B cell (primary cell): Measurements from ENCODE around the gene RFWD3. TPM values are rescaled to one million over a fixed set of nuclear protein-coding genes. Genes with fewer than 3 reads are reported as not detected.
"Not testable (repeated sequence)": the region's sequence is repeated elsewhere in the genome, so short reads cannot be mapped to it uniquely, and the experiment has no call there.

Experiments used
- ATAC-seq: fragments of 200-7000 bp; cut with Tn5 transposase; one replicate; pipeline ENCODE4 v1.10.0; 2021; ENCODE audit warnings: low read depth, mild to moderate bottlenecking, moderate number of reproducible peaks, moderate library complexity
- CTCF ChIA-PET: fragments of 350-600 bp; sonication (Branson Sonifier 250); formaldehyde crosslinking; loops from one replicate; lab custom pipeline; 2021; ENCODE audit warnings: antibody characterized with exemption, inconsistent platforms; lab: Charles Lee
- POLR2A ChIA-PET: fragments of 350-600 bp; sonication (Branson Sonifier 250); formaldehyde crosslinking; loops from one replicate; lab custom pipeline; 2021; ENCODE audit warnings: antibody characterized with exemption; lab: Charles Lee
- DNase-seq: peaks from one replicate; pipeline ENCODE4 v3.0.0; 2013
- H2AFZ ChIP-seq: 2 replicates; pipeline ENCODE4 v1.6.1; 2012; ENCODE audit warnings: mild to moderate bottlenecking, low read depth, low read length; ENCODE audit not compliant: insufficient read depth, poor library complexity, severe bottlenecking
- H3K27ac ChIP-seq, 2 donors: 1 replicate in 1 of 2; 2 replicates in 1 of 2; pipeline ENCODE4 v1.5.1; 2012 to 2013; ENCODE audit warnings: low read length in 2 of 2, mild to moderate bottlenecking in 2 of 2, moderate library complexity in 1 of 2
- H3K27me3 ChIP-seq, 4 experiments: fragments of 200-600 bp in 1 of 4; sonication (generic) in 1 of 4; replicated peaks in 1 of 4; 1 replicate in 2 of 4; 2 replicates in 2 of 4; pipeline versions ENCODE4 v1.6.1 to v1.7.0; 2013 to 2016; ENCODE audit warnings: low read length in 3 of 4, mild to moderate bottlenecking in 2 of 4, mixed read lengths in 1 of 4, moderate library complexity in 1 of 4; ENCODE audit not compliant: insufficient read depth in 4 of 4, control insufficient read depth in 3 of 4; ENCODE audit errors: control extremely low read depth in 1 of 4
- H3K36me3 ChIP-seq, 2 experiments: replicated peaks in 1 of 2; 1 replicate in 1 of 2; 2 replicates in 1 of 2; pipeline versions ENCODE4 v1.6.1 to v1.7.1; 2013; ENCODE audit warnings: low read length in 1 of 2; ENCODE audit not compliant: insufficient read depth in 2 of 2, control insufficient read depth in 1 of 2; ENCODE audit errors: control extremely low read depth in 1 of 2, extremely low read depth in 1 of 2
- H3K4me1 ChIP-seq, 2 donors: fragments of 200-600 bp in 1 of 2; sonication (generic) in 1 of 2; 1 replicate in 1 of 2; 2 replicates in 1 of 2; pipeline versions ENCODE4 v1.5.1 to v1.6.1; 2013 to 2017; ENCODE audit warnings: low read length in 2 of 2; ENCODE audit not compliant: control insufficient read depth in 2 of 2, insufficient read depth in 2 of 2
- H3K4me2 ChIP-seq: replicated peaks from 2 replicates; pipeline ENCODE3; 2012; ENCODE audit warnings: mild to moderate bottlenecking, low read depth, low read length; ENCODE audit not compliant: poor library complexity, severe bottlenecking
- H3K4me3 ChIP-seq, 5 experiments: fragments of 200-600 bp in 1 of 5; sonication (generic) in 1 of 5; 1 replicate in 3 of 5; 2 replicates in 2 of 5; pipeline versions ENCODE4 v1.5.1 to v1.7.0; 2011 to 2016; ENCODE audit warnings: low read length in 4 of 5, mild to moderate bottlenecking in 4 of 5, low read depth in 2 of 5, control low read depth in 1 of 5, moderate library complexity in 1 of 5; ENCODE audit not compliant: insufficient read depth in 1 of 5; ENCODE audit errors: control extremely low read depth in 1 of 5, extremely low read depth in 1 of 5
- H3K79me2 ChIP-seq: fragments of 200-600 bp; sonication (generic); one replicate; pipeline ENCODE4 v1.6.0; 2016; ENCODE audit warnings: low read length; ENCODE audit not compliant: control insufficient read depth, insufficient read depth
- H3K9ac ChIP-seq: fragments of 200-600 bp; sonication (generic); 2 replicates; pipeline ENCODE4 v1.6.1; 2017; ENCODE audit warnings: mild to moderate bottlenecking, low read length, moderate library complexity
- H3K9me3 ChIP-seq, 3 donors: one replicate each; pipeline versions ENCODE4 v1.6.1 to v1.7.1; 2013; ENCODE audit warnings: low read length in 2 of 3; ENCODE audit not compliant: control insufficient read depth in 2 of 3, insufficient read depth in 1 of 3; ENCODE audit errors: control extremely low read depth in 1 of 3
- H4K20me1 ChIP-seq: 2 replicates; pipeline ENCODE4 v1.6.0; 2012; ENCODE audit warnings: mild to moderate bottlenecking, low read length; ENCODE audit not compliant: insufficient read depth, control insufficient read depth, poor library complexity, severe bottlenecking
- H3K27ac Mint-ChIP-seq: one replicate; pipeline ENCODE4 v1.8.0; 2021; ENCODE audit warnings: mixed read lengths
- H3K27me3 Mint-ChIP-seq: one replicate; pipeline ENCODE4 v1.8.0; 2021; ENCODE audit warnings: mixed read lengths
- H3K4me1 Mint-ChIP-seq: one replicate; pipeline ENCODE4 v1.8.0; 2021; ENCODE audit warnings: mixed read lengths
- H3K4me3 Mint-ChIP-seq: one replicate; pipeline ENCODE4 v1.8.0; 2021; ENCODE audit warnings: mixed read lengths
- H3K9me3 Mint-ChIP-seq: one replicate; pipeline ENCODE4 v1.8.0; 2022; ENCODE audit warnings: mixed read lengths; ENCODE audit not compliant: insufficient read depth
- EZH2 ChIP-seq: IDR thresholded peaks from 2 replicates; pipeline ENCODE4 v1.6.1; 2012; ENCODE audit warnings: borderline replicate concordance, low read depth, mild to moderate bottlenecking, moderate library complexity, low read length; ENCODE audit not compliant: insufficient read depth, poor library complexity, severe bottlenecking
- WGBS: methylation state at CpG from one replicate; pipeline ENCODE4 v1.1.5; 2013; ENCODE audit warnings: missing lambda C conversion rate; ENCODE audit not compliant: insufficient coverage; 5-methylcytosine and 5-hydroxymethylcytosine counted together
- intact Hi-C: fragments of 100-400 bp; cut with micrococcal nuclease; formaldehyde crosslinking; loops from one replicate; pipeline ENCODE4 v1.10.0; 2022
- polyA plus RNA-seq: library from polyadenylated mRNA; depleted of rRNA; stranded (reverse); fragments of >200 nt; gene quantifications from 2 replicates; pipeline ENCODE4 v1.2.3, GENCODE V29; 2012
- total RNA-seq, 2 donors: library from RNA; stranded (reverse); fragments of 120-200 nt in 1 of 2; gene quantifications; 1 replicate in 1 of 2; 2 replicates in 1 of 2; pipeline versions ENCODE4 v1.2.3 to v1.2.4, GENCODE V29; 2013 to 2022
- TF ChIP-seq, protein P1 (sequence below): fragments of 200-600 bp; IDR thresholded peaks from one replicate; pipeline ENCODE4 v1.8.0; 2022; ENCODE audit warnings: antibody characterized with exemption, mild to moderate bottlenecking

RFWD3 gene
- total and polyA plus RNA-seq, 2 donors (not counting 1 experiment from before 2014, with no cell fraction given) = 19.7 to 63.3 TPM

DNA sequence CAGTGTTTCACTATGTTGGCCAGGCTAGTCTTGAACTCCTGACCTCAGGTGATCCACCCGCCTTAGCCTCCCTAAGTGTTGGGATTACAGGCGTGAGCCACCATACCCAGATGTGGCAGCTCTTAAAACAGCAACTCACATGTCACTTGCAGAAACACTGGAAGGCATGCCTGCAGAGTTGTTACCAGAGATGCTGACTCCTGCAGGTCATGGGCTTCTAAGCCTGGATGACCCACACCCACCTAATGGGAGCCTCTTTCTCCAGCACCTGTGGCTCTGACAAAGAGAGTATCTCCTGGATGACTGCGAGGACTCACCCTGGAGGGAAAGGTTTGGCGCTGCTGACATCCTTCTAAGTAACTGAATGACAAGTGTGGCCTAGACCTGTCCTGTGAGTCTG is 11.2 kb upstream of the RFWD3 start:
- ATAC-seq = no peak
- peaks cover 2% of the 10 kb centered on the region for H3K4me1 Mint-ChIP-seq
- no peaks in the 10 kb centered on the region for H3K9me3 ChIP-seq
- ChIA-PET POLR2A (no interaction called here), CTCF (no interaction called here)
- H3K36me3 ChIP-seq = peaks cover 0 to 28% of the 10 kb centered on the region in 2 experiments
- H3K9ac ChIP-seq = no peak overlapping the region
- H3K4me2 ChIP-seq = no peak overlapping the region
- H3K4me3 ChIP-seq = no peak overlapping the region
- H3K79me2 ChIP-seq = no peaks in the 10 kb centered on the region
- DNase-seq = no peak
- no peak overlapping the region for H3K4me3 Mint-ChIP-seq
- WGBS = 97% methylated on average over 3 of the region's 4 CpGs
- no peak for TF ChIP-seq EZH2
- TF ChIP-seq, protein P1, sequence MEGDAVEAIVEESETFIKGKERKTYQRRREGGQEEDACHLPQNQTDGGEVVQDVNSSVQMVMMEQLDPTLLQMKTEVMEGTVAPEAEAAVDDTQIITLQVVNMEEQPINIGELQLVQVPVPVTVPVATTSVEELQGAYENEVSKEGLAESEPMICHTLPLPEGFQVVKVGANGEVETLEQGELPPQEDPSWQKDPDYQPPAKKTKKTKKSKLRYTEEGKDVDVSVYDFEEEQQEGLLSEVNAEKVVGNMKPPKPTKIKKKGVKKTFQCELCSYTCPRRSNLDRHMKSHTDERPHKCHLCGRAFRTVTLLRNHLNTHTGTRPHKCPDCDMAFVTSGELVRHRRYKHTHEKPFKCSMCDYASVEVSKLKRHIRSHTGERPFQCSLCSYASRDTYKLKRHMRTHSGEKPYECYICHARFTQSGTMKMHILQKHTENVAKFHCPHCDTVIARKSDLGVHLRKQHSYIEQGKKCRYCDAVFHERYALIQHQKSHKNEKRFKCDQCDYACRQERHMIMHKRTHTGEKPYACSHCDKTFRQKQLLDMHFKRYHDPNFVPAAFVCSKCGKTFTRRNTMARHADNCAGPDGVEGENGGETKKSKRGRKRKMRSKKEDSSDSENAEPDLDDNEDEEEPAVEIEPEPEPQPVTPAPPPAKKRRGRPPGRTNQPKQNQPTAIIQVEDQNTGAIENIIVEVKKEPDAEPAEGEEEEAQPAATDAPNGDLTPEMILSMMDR = no peak
- H3K27me3 Mint-ChIP-seq = no peaks in the 10 kb centered on the region
- H3K9me3 Mint-ChIP-seq = no peaks in the 10 kb centered on the region
- no peak overlapping the region for H3K27ac Mint-ChIP-seq
- intact Hi-C loops = no loop called here
- H3K27me3 ChIP-seq = no peaks in the 10 kb centered on the region
- no peak overlapping the region for H2AFZ ChIP-seq
- no peaks in the 10 kb centered on the region for H4K20me1 ChIP-seq
- H3K4me1 ChIP-seq = no peaks in the 10 kb centered on the region
- no peak overlapping the region for H3K27ac ChIP-seq

DNA sequence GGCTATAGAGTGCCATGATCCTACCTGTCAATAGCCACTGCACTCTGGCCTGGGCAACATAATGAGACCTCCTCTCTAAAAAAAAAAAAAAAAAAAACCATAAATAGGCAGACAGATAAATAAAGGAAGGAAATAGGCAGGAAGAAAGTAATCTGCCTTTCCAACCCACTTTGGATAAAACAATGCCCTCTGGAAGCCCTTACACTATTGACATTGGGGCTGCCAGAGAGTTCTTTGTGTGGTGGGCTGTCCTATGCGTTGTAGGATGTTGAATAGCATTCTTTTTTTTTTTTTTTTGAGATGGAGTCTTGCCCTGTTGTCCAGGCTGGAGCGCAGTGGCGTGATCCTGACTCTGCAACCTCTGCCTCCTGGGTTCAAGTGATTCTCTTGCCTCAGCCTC is 7.2 kb upstream of the RFWD3 start:
- Mint-ChIP-seq H3K4me1 (no peaks in the 10 kb centered on the region), H3K4me3 (no peak overlapping the region), H3K9me3 (no peaks in the 10 kb centered on the region), H3K27ac (no peak overlapping the region), H3K27me3 (no peaks in the 10 kb centered on the region)
- ATAC-seq (no peak), DNase-seq (no peak)
- Histone ChIP-seq H3K4me2 (no peak overlapping the region), H3K79me2 (no peaks in the 10 kb centered on the region), H3K27me3 (no peaks in the 10 kb centered on the region), H3K36me3 (peaks cover 0 to 14% of the 10 kb centered on the region in 2 experiments), H3K9ac (no peak overlapping the region), H3K4me3 (no peak overlapping the region), H3K4me1 (no peaks in the 10 kb centered on the region), H3K9me3 (no peaks in the 10 kb centered on the region), H2AFZ (no peak overlapping the region), H3K27ac (no peak overlapping the region), H4K20me1 (no peaks in the 10 kb centered on the region)
- 100% methylated on average over 2 of the region's 3 CpGs for WGBS
- intact Hi-C loops = no loop called here
- no peak for TF ChIP-seq EZH2
- TF ChIP-seq, protein P1 = no peak
- ChIA-PET CTCF (interaction anchor here (0.7 kb wide), 1 partner anchor 123 kb away, joined by 3 read pairs; no protein-coding TSS in a partner anchor), POLR2A (no interaction called here)

DNA sequence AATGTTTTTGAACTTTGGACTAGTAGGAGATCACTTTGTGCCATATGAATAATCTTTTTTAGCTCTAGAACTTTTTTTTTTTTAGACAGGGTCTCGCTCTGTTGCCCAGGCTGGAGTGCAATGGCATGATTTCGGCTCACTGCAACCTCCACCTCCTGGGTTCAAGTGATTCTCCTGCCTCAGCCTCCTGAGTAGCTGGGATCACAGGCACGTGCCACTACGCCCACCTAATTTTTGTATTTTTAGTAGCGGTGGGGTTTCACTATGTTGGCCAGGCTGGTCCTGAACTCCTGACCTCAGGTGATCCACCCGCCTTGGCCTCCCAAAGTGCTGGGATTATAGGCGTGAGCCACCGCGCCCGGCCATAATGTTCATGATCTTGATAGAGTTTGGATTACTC is 2.2 kb upstream of the RFWD3 start:
- H3K4me2 ChIP-seq, H3K27me3 Mint-ChIP-seq, H3K9me3 ChIP-seq, H3K27me3 ChIP-seq, H3K9me3 Mint-ChIP-seq, ATAC-seq, H2AFZ ChIP-seq, H3K4me3 Mint-ChIP-seq, DNase-seq, H3K9ac ChIP-seq, POLR2A ChIA-PET, H3K27ac Mint-ChIP-seq, H3K27ac ChIP-seq, H3K4me3 ChIP-seq: not testable (repeated sequence)
- H3K4me1 ChIP-seq = peaks cover 10 to 14% of the 10 kb centered on the region in 2 donors
- peaks cover 19% of the 10 kb centered on the region for H4K20me1 ChIP-seq
- 100% methylated on average over 2 of the region's 10 CpGs for WGBS
- H3K36me3 ChIP-seq = peaks cover 2 to 13% of the 10 kb centered on the region in 2 experiments
- H3K79me2 ChIP-seq = peaks cover 28% of the 10 kb centered on the region
- H3K4me1 Mint-ChIP-seq = peaks cover 20% of the 10 kb centered on the region
- intact Hi-C loops = loop anchor here (5.0 to 10.0 kb wide), 2 partner anchors 316 to 978 kb away; partner anchors contain the start of genes KARS1, TERF2IP and WDR59
- CTCF ChIA-PET = interaction anchor here (1.5 kb wide), 1 partner anchor 28 kb away, joined by 3 read pairs; no protein-coding TSS in a partner anchor
